Left renal pelvis (tissue), 4 donors: ENCODE measurements around the gene CLEC16A. TPM values are rescaled to one million over a fixed set of nuclear protein-coding genes. Genes with fewer than 3 reads are reported as not detected.
A peak's percentile ranks its signal among the peaks of the same experiment; 100 is the strongest.
"Not testable (repeated sequence)": the region's sequence is repeated elsewhere in the genome, so short reads cannot be mapped to it uniquely, and the experiment has no call there.

ENCODE experiments used
- DNase-seq, 4 donors: peaks; one replicate each; pipeline ENCODE4 v3.0.0-alpha.2; 2013; ENCODE audit warnings: low read depth in 4 of 4, low spot score in 3 of 4
- polyA plus RNA-seq, 4 donors: library from polyadenylated mRNA; unstranded; fragments of 120-200 nt; gene quantifications; one replicate each; pipeline ENCODE4 v1.2.1, GENCODE V29; 2013; ENCODE audit not compliant: insufficient read length in 4 of 4

CLEC16A gene
- polyA plus RNA-seq, 4 donors, result 18.0 to 25.9 (median 22.7) TPM

DNA sequence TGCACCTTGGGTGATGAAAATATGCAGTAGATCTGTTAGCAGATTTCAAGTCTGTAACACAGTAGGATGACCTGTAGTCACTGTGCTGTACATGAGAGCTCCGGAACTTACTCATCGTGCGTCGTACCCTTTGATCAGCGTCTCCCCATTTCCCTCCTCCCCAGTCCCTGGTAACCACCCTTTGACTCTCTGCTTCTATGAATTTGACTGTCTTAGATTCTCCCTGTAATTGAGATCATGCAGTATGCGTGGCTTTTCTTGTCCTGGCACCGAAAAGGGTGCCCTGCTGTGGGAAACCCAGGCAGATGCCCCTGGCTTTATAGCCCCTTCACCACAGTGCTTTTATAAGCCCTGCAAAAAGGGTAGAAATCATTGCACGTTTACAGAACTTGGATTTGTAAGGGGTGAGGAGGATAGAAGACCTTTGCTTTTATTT is 20.5 kb downstream of the CLEC16A start:
- DNase-seq, result no peak

DNA sequence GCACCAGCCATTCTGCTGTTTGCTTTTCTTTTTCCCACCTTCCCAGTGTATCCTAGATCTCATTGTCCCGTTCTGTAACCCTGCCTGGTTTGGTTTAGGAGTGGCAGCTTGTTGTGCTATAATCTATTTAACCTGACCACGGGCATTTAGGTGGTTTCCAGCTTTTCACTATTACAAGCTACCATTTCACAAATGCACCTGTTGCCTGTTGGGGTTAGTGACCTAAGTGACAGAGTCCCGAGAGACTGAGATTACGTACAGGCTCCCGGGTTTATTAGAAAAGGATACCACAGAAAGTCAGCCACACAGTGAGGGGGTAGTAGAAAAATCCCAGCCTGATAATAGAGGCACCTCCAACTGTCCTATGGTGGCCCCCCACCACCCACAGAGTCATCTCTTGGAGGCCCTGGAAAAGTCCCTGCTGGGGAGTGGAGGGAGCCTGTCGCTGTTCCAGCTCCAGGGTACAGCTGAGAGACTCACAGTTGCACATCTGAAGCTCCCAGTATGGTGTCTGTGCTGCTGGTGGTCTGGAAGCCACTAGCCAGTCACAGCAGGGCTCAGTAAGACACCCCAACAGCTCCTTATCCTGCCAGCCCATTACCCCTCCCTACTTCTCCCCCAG is 21.2 kb downstream of the CLEC16A start:
- DNase-seq, result no peak

DNA sequence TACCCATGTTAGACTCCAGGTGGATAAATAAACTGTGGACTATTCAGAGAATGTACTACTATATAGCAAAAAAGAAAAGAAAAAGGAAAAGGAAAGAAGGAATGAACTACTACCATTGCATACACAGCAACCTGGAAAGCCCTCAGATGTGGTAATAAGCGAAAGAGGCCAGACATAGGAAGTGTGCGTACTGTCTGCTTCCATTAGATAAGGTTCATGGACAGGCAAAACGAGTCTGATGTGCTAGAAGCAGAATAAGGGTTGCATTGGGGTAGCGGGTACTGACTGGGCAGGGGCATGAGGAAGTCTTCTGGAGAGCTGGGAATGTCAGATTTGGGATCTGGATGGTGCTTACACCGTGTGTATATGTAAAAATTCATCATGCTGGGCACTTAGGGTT is 21.8 kb downstream of the CLEC16A start:
- DNase-seq, result no peak

DNA sequence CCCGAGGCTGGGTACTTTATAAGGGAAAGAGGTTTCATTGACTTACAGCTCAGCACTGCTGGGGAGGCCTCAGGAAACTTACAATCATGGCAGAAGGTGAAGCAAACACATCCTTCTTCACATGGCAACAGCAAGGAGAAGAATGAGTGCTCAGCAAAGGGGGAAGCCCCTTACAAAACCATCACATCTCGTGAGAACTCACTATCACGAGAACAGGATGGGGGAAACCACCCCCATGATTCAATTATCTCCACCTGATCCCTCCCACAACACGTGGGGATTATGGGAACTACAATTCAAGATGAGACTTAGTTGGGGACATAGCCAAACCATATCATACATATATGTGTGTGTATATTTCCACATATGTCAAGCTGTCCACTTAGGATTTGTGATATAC is 22.2 kb downstream of the CLEC16A start:
- DNase-seq, result not testable (repeated sequence)

DNA sequence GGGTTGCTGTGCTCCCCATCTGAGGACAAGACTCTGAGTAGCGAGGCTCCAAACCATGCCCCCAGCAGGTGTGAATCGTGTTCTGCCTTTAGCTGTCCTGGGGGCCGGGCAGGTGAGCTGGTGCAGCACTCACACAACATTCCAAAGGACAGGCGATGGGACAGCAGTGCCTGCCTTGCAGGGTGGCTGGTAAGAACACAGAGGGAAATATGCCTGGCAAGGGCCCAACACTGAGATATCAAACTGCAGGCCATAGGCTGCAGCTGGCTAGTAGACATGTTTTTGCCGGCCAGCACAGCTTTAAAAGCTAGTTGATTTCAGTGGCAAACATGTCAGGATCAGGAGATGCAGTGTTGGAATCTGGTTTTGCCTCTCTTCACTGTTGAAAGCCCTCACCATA is 23.6 kb downstream of the CLEC16A start:
- no peak for DNase-seq

DNA sequence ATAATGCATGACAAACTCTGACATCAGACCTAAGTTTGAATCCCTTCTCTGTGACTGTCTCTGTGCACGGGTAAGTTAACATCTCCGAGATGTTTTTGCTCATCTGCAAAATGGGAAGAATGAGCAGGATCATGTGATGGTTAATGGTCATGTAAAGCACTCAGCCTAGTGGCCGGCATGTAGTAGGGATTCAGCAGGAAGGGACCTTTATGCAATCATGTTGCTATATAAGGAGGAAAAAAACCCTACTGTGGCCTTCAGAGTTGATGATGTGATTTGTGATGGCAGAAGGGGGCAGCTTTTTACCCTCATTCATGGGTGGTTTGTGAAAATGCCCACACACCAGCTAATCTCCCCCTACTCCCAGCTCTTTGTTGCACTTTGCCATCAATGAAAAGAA is 24.1 kb downstream of the CLEC16A start:
- no peak for DNase-seq

DNA sequence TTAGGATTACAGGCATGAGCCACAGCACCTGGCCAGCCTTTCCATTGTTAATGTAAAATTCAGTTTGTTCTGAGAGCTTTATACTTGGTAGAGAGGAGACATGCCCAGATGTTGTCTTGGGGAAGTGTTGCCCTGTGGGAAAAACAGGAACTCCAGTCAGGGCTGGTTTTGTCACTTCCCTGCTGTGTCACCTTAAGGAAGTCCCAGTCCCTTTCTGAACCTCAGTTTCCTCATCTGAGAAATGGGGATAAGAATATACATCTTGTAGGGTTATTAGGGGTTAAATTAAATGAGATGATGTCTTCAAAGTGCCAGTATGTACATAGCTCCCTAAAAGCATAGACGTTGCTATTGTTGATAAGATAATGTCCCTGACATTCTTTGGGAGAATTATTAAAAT is 25.3 kb downstream of the CLEC16A start:
- DNase-seq, result no peak

DNA sequence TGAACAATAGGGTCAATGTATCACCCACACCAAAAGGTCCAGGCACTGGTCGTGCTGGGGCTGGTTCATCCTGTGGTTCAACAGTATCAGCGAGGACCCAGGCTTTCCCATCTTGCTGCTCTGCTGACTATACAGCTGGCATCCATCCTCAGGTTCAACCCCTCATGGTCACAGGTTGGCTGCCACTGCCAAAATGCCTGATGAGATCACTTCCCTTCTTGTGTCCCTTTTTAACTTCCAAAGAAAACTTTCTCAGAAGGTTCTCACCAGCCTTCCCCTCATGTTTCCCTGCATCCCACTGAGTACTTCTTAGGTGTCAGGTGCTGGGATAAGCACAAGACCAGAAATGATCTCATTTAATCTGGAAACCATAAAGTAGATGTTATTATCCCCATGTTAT is 25.7 kb downstream of the CLEC16A start:
- no peak for DNase-seq

DNA sequence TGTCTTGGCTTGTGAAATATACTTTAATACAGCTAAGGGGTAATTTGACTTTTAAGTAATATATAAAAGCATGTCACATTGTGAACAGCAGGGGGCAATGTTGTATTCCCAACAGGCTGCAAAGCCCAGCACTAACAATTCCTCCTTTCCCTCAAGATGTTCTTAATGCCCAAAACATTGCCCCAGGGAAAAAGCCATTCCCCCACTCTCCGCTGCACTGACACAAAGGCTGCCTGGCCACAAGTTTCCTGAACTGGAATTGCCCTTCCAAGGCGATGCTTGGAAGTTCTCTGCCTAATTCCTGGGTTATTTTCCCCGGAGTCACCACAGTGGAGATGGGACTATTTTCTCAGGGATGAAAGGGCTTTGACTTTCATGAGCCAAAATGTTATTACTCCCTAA is 27.2 kb downstream of the CLEC16A start:
- DNase-seq, result peak; percentile 64 to 67 (median 66)

DNA sequence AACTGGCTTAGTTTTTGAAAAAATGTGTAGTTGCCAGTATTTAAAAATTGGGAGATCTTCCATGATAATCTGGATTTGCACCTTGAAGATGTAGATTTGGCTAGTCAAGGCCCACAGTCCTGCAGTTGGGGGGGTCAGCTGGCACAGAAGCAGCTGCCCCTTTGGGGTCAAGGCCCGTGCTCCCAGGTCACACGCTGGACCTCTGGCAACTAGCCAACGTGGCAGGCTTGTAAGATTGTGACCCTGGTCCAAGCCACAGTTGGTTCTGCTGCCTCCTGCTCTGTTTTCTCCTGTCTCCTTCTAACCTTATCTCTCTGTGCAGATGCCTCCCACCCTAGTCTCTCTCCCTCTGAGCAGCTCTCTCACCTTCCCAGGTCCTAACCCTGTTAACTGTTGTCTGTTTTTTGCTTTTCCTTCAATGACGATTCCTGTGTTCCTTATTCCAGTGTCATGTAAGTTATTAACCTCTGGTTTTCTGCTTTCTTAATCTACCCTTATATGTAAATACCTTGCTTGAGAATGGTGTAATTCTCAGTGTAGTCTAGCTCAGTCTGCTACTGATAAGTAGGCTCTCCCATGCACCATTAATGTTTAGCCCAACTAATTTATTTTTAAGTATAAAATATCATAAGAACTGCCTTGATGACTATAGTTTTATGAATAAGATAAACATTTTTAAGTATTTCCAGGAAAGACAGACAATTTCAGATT is 27.9 kb downstream of the CLEC16A start:
- DNase-seq, result no peak

DNA sequence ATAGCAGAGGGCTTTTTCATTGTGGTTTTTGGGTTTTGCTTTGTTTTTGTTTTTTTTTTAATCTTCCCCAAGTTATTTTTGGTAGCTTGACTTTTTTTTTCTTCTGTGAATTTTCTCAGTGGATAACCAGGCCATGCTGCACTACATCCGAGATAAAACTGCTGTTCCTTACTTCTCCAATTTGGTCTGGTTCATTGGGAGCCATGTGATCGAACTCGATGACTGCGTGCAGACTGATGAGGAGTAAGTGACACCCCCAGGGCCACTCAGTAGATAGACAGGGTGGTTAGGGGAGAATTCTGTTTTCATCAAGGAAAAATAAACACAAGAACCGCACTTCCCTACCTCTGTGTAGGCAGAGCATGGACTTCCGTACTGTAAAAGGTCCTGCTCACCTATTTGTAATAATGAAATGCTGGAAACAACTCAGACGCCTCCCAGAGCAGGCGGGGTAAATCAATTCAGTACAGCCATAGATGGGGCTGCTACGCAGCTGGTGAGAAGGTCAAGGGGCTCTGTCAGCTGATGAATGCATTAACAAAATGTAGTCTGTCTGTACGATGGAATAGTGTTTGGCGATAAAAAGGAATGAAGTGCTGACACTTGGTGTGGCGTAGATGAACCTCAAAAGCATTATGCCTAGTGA is 28.6 kb downstream of the CLEC16A start:
- DNase-seq, result no peak

DNA sequence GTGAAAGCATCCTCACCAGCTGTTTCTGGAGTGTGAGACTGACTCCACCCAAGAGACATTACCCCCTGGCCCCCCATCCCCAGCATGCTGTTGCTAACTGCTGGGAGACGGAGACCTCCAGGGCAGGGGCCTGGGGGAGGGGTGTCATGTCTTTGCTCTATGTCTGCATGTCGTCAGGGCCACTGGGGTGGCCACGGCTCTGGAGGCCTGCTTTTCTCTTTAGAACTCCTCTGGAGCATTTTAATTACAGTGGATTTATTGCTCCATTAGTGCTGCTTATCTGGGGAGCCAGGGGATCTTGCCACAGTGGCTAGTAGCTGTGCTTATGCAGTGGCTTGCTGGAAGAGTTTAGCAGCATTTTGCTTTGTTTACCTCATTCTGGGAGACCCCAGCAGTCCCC is 32.3 kb downstream of the CLEC16A start:
- peak in 2 of 4 donors; percentile 54 to 60 for DNase-seq

DNA sequence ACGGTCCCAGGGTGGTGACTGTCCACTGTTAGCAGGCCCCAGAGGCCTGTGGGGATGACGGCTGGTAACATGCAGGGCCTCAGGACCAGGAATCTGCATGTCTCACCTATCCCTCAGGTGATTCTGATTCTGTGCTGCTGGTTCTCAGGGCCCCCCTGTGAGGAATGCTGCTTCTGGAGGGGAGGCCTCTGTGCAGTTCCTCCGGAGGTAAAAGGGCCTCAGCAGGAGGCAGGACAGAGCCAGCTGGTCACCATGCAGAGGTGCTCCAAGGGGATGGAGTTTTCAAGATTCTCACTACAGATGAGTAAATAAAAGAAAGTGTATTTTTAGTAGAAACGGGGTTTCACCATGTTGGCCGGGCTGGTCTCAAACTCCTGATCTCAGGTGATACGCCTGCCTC is 33.8 kb downstream of the CLEC16A start:
- DNase-seq, result no peak

DNA sequence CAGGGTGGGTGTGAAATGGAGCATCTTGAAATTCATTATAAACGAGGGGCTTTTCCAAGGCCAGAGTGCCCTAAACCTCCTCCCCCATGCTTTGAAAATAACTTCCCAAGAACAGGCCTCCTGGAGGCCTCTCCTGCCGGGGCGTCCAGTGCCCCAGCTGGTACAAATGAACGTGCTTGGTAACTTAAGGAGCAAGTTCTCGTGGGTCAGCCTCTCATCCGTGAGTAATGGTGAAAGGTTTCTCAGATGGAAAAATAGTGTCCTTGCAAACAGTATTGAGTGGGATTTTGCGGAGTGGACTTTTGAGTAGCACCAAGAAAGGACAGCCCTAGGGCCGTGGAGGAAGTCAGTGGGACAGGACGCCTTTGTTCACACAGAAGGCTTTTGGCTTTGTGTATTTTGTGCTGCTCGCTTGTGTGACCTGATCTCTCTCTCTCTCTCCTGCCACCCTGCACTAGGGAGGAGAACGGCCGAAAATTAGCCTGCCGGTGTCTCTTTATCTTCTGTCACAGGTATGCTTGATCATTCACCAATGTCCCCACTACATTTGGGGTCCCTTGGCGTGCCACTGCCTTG is 34.6 kb downstream of the CLEC16A start:
- no peak for DNase-seq

DNA sequence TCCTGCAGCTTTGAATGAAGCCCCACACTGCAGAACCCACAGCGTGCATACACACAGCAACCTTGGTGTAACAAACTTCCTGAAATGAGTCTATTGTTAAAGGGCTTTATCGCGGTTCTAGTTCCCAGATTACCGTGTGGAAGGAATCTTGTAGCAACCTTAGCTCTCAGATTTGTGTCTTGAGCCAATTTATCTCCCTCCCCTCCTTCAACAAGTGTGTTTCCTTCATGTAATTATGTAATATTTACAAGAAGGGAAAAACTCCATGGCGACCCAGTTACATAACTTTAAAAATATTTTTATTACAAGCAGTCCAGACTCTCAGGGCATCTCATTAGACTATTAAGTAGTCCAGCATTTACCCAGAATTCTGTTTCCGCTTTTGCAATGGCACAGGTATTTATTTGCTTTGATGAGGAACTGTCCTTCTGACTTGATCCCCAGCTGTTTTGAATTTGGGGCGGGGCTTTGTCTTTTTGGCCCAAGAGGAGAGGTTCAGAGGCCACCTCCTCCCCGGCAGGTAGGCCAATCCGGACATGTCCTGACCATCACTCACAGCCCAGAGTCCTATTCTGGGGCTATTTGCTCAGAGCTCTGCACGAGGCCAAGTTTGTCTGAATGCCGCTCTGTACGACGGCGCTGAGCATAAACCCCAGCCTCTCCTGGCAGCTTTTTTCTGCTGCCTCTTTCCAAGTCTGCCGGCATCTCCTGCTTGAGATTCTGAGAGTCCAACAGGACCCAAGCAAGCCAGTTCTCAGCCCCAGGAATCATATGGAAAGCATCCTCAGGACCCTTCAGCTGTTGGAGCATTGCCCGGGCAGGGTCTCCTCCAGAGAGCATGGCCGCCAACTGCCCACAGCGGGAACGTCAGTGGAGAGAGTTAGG is 35.6 kb downstream of the CLEC16A start:
- DNase-seq, result no peak

DNA sequence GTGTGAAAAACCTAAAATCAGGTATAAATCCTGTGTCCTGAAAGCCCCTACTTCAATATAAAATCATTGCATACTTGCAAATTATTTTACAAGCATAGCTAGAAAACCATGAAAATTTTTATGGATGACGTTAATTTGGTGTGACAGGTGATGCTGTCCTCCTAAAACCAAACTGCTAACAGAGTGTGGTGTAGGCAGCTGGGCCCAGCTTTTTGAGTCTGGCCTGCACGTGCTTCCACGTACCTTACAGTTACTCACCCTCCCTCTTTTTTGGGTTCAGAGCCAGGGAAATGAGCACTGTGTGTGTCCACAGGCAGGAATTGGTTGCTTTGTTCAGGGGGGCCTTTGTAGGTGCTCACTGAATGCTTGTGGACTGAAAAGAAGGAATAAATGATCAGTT is 36.4 kb downstream of the CLEC16A start:
- DNase-seq, result no peak

DNA sequence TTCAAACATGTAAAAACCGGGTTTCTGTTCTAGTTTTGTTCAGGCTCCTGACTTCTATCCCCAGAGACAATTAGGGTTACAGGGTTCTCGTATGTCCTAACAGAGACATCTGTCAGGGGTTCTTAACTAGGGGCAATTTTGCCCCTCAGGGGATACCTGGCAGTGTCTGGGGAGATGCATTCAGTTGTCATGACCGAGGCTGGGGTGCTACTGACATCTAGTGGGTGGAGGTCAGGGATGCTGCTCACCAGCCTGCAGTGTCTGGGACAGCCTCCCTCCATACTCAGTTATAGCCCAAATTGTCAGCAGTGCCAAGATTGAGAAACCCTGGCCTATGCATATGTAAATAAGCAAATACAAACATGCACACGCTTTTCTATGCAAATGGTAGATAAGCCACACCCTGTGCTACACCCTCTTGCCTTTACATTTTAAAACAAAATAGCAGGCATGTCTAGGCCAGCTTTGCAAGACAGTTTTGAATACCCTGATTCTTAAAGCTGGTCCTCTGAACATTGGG is 37.4 kb downstream of the CLEC16A start:
- DNase-seq, result no peak

DNA sequence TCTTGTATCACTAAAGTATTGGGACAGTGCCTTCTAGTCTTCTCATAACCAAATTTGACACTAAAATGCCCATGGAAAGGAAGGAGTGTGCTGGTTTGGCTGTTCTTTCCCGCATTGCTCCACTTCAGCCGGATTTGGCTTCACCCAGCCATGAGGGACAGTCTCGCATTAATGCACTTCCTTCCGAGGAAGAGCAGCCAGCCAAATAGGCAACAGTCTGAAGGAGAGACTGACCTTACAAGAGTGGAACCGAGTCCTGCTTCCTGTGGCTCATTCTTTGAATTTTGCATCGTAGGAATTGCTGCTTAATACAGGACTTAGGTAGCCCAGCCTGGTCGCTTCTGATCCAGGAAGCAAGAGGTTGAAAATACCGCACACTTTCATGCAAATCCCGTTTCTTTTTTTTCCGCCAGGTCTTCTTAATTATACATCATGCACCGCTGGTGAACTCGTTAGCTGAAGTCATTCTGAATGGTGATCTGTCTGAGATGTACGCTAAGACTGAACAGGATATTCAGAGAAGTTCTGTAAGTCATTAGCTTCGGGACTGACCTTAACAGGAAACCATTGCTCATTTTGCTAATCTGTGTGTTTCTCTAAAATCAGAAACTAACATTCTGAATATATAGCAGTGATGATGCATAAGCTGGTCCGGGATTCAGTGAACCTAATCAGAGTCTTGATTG is 38.2 kb downstream of the CLEC16A start:
- DNase-seq, result no peak

DNA sequence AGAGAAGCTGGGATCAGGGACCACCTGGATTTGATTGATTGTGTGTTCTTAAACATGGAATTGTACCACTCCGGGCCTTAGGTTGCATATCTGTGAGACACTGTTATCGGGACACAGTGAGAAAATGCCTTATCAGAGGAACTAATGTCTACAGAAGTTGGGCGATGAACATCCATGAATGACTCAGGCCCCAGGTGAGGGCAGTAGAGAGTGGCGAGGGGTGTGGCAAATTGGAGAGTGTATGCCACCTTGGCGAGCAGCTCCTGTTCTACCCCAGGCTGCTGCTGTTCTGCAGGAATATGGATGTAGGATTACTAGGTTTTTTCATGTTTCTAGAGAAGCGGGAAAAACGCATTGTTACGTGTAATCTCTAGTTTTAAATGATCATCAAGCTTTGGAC is 38.8 kb downstream of the CLEC16A start:
- no peak for DNase-seq

DNA sequence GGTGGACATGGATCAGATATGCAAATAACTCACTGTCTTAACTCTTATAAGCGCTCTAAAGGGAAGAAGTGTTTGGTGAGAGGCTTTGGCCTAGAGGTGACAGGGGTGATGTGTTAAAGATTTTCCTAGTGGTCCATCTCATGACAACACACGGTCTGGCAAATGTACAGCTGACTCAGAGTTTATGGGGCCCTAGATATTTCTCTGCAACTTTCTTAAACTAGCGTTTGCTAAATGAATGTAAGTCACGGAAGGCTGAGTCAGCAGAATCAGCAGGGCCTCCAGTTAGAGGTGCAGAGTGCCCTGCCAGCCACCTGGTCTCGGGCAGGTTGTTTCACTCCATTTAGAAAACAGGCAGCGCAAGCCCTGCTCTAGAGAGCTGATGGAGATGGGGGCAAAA is 40.1 kb downstream of the CLEC16A start:
- DNase-seq, result no peak
